Measurements from ENCODE around the gene VARS2.

Gene VARS2

GRCh38 chr6:30948811-30949210 lies 34.8 kb downstream of the VARS2 start (continued):
- TF ChIP-seq, protein P1, sequence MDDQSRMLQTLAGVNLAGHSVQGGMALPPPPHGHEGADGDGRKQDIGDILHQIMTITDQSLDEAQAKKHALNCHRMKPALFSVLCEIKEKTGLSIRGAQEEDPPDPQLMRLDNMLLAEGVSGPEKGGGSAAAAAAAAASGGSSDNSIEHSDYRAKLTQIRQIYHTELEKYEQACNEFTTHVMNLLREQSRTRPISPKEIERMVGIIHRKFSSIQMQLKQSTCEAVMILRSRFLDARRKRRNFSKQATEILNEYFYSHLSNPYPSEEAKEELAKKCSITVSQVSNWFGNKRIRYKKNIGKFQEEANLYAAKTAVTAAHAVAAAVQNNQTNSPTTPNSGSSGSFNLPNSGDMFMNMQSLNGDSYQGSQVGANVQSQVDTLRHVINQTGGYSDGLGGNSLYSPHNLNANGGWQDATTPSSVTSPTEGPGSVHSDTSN (CRISPR knock-in tag; IDR thresholded peaks at IDR 0.05) = no peak
- TF ChIP-seq, protein P2, sequence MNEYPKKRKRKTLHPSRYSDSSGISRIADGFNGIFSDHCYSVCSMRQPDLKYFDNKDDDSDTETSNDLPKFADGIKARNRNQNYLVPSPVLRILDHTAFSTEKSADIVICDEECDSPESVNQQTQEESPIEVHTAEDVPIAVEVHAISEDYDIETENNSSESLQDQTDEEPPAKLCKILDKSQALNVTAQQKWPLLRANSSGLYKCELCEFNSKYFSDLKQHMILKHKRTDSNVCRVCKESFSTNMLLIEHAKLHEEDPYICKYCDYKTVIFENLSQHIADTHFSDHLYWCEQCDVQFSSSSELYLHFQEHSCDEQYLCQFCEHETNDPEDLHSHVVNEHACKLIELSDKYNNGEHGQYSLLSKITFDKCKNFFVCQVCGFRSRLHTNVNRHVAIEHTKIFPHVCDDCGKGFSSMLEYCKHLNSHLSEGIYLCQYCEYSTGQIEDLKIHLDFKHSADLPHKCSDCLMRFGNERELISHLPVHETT (tag by site-specific recombination; IDR thresholded peaks at IDR 0.05) = no peak
- TF ChIP-seq SCRT2 (tag by site-specific recombination; IDR thresholded peaks at IDR 0.05) (no peak), ZNF670 (tag by site-specific recombination; IDR thresholded peaks at IDR 0.05; ENCODE audit: low read depth) (no peak), IKZF3 (tag by site-specific recombination; IDR thresholded peaks at IDR 0.05) (no peak), ZNF335 (tag by site-specific recombination; conservative IDR thresholded peaks at IDR 0.05) (no peak), ZNF24 (tag by site-specific recombination; IDR thresholded peaks at IDR 0.05) (no peak), MZF1 (tag by site-specific recombination; IDR thresholded peaks at IDR 0.05; ENCODE audit: borderline replicate concordance) (no peak)
- TF ChIP-seq, protein P3, sequence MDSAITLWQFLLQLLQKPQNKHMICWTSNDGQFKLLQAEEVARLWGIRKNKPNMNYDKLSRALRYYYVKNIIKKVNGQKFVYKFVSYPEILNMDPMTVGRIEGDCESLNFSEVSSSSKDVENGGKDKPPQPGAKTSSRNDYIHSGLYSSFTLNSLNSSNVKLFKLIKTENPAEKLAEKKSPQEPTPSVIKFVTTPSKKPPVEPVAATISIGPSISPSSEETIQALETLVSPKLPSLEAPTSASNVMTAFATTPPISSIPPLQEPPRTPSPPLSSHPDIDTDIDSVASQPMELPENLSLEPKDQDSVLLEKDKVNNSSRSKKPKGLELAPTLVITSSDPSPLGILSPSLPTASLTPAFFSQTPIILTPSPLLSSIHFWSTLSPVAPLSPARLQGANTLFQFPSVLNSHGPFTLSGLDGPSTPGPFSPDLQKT (IDR thresholded peaks at IDR 0.05; ENCODE audit: borderline replicate concordance, low read depth, low read length) = no peak

DNA sequence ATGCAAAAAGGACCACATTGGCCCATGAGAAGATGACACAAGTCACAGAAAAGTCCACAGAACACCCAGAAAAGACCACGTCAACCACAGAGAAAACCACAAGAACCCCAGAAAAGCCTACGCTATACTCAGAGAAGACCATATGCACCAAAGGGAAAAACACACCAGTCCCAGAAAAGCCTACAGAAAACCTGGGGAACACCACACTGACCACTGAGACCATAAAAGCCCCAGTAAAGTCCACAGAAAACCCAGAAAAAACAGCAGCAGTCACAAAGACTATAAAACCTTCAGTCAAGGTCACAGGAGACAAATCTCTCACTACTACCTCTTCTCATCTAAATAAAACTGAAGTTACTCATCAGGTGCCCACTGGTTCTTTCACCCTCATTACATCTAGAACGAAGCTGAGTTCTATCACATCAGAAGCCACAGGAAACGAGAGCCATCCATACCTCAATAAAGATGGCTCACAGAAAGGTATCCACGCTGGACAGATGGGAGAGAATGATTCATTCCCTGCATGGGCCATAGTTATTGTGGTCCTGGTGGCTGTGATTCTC lies 38.0 kb downstream of the VARS2 start:
- ChIA-PET CTCF (no interaction called here), POLR2A (no interaction called here)
- Histone ChIP-seq H3K4me1 (ENCODE audit: control insufficient read depth, insufficient read depth, low read length) (no peaks in the 10 kb centered on the region), H3K27ac (ENCODE audit: extremely low read depth, low read depth, low read length) (no peak overlapping the region), H3K36me3 (ENCODE audit: control insufficient read depth in 2 of 2, insufficient read depth in 1 of 2, low read length in 2 of 2) (no peaks in the 10 kb centered on the region), H3K9me3 (ENCODE audit: control insufficient read depth, insufficient read depth, low read depth, low read length) (no peaks in the 10 kb centered on the region), H3K4me3 (ENCODE audit: low read depth, low read length) (no peak overlapping the region)
- TF ChIP-seq REST (tag by site-specific recombination; IDR thresholded peaks at IDR 0.05) (no peak), ZNF580 (tag by site-specific recombination; IDR thresholded peaks at IDR 0.05) (no peak), ZNF423 (tag by site-specific recombination; IDR thresholded peaks at IDR 0.05) (no peak), GLIS1 (tag by site-specific recombination; IDR thresholded peaks at IDR 0.05) (no peak), ZNF514 (tag by site-specific recombination; IDR thresholded peaks at IDR 0.05) (no peak), ZNF48 (tag by site-specific recombination; IDR thresholded peaks at IDR 0.05) (no peak), PATZ1 (tag by site-specific recombination; IDR thresholded peaks at IDR 0.05) (no peak), KLF8 (tag by site-specific recombination; IDR thresholded peaks at IDR 0.05) (no peak), WT1 (tag by site-specific recombination; IDR thresholded peaks at IDR 0.05) (no peak), ZSCAN4 (tag by site-specific recombination; IDR thresholded peaks at IDR 0.05) (no peak), ZNF37A (tag by site-specific recombination; IDR thresholded peaks at IDR 0.05) (no peak), ZNF449 (tag by site-specific recombination; IDR thresholded peaks at IDR 0.05) (no peak)
